GM21737 (cell line): ENCODE results near the gene PHPT1.
"Not testable (repeated sequence)": the region's sequence is repeated elsewhere in the genome, so short reads cannot be mapped to it uniquely, and the experiment has no call there.

ENCODE experiments used
- ATAC-seq: cut with Tn5 transposase; IDR thresholded peaks from one replicate; pipeline ENCODE4 v1.9.1; 2021; ENCODE audit warnings: mild to moderate bottlenecking, moderate library complexity; ENCODE audit not compliant: unreplicated experiment

The PHPT1 gene

DNA sequence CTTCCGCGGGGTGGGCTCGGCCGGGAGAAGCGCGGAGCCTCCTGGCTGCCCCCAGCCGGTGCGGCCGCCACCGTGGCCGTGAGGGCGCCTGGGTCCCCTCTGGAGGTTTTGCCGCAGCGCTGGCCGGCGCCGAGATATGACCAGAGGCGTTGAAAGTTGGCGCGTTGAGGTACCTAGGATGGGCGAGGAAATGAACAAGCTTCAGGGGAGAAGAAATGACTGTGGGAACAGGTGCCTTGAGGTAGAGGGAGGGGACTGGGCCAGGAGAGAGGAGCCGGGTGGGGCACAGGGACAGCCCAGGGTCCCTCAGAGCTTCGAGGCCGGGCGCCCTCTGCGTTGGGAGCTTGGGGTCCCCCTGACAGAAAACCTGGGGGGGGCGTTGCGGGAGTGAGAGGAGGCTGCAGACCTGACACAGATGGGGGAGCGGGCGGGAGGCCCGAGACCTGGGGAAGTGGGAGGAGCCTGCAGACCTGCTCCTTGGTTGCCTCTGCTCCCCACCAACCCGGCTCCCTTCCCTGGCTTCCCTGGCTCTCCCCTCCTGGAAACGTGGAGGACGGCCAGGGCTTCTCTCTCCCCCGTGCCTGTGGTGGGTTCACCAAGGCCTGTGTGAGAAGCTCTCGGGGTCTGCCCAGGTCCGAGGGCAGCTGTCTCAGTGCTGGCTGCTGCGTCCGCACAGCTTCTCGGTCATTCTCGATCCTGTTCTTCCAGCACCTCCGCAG, 27.2 kb upstream of the PHPT1 start:
- no peak for ATAC-seq

GRCh38 chr9:136823136-136824046, 25.8 kb upstream of the PHPT1 start:
- ATAC-seq, result no peak

DNA sequence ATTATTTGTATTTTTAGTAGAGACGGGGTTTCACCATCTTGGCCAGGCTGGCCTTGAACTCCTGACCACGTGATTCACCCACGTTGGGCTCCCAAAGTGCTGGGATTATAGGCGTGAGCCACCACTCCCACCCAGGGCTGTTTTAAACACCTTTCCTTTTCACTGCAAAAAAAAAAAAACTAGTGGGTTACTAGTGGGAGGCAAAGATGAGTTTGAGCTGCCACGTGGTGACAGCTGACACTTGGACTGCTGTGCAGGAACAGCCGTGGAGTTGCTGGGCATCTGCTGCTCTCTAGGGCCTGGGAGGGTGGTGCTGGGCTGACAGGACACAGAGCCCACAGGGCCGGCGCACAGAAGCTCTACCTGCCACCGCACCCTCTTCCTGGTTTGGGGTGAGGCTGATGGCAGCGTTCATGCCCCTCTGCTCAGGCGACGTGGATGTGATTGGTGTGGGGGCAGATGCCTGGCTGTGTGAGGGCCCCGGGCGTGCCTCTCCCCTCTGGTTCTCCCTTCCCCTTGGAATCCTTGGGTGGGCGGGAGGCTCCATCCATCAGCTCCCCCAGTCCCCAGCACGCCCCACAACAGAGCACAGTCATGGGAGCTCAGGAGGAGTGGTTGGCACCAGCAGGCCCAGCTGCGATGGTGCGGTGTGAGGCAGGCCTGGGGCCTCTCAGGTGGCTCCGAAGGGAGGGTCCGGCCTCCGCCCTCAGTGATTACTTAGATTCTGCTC, 24.5 kb upstream of the PHPT1 start:
- ATAC-seq, result no peak

GRCh38 chr9:136825295-136826187, 23.7 kb upstream of the PHPT1 start:
- ATAC-seq, result no peak

- ATAC-seq, result no peak
Measured at GRCh38 chr9:136826188-136826541, 23.0 kb upstream of the PHPT1 start.

GRCh38 chr9:136826703-136827582, 22.3 kb upstream of the PHPT1 start:
- ATAC-seq, result no peak

DNA sequence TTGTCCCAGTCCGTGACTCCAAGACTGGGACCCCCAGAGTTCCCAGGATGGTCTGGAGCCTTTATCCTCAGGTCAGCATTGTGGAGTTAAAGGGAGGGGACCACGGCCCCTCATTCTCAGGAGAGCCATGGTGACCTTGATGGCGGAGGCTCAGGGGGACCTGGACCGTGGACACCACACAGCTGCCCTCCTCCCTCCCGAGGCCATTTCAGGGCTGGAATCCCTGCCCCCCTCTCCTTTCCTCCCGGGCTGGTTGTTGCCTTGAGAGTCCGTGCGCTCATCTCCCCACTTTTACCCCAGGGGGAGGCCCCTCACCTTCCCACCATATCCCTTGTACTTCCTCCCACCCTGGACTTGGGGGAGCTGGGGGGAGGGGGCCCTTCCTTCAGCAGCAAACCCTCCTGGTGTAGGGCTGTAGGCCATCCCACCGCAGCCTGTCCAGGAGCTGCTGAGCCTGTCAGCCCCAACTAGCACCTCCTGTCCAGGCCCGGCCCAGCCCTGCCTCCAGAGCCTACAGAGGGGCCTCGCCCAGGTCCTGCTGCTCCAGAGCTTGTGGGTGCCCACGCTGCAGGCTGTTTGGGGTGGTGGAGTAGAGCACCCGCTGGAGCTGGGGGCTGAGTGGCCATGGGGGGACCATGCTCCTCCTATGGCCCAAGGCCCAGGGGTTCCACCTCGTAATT, 21.3 kb upstream of the PHPT1 start:
- no peak for ATAC-seq

DNA sequence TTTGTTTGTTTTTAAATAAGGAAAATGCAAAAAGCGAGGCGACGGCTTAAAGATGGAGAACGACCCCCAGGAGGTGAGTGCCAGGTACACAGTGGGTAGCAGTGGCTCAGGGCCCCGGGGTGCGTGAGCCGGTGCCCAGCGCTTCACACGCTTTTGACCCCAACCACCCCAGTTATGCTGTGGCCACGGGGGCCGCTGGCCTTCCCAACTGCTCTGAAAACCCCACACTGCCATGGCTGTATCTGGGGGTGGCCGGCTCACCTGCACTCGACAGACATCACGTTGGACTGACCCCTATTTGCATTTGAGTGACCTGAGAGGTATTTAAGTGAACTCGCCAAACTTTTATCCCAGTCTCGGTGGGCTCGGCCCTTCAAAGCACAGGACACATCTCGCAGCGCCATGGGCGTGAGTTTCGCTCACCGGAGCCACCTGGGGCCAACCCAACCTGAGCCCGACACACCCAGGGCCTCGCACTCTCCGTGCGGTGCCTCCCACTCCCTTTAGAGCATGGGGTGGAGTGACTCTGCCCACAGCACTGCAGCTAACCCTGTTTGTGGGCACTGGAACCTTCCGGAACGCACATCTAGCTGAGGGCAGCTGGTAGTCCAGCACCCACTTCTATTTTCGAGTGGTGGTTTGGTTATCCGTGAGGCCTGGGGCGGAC, 20.6 kb upstream of the PHPT1 start:
- no peak for ATAC-seq

DNA sequence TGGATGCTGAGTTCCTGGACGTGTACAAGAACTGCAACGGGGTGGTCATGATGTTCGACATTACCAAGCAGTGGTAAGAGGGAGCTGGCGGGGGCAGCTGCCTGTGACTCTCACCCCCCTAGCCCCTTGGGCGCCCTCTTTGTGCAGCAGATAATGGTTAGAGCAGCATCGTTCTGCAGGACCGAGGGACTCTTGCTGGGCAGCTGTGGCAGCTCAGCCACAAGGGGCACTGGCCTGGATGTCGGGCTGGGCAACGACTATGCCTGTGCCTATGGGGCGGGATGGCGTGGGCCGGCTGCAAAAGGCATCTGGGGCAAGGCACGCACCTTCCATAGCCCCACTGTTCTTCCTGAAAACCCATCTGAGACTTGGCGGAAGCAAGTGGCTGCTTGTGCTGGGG, 19.8 kb upstream of the PHPT1 start:
- ATAC-seq, result no peak

DNA sequence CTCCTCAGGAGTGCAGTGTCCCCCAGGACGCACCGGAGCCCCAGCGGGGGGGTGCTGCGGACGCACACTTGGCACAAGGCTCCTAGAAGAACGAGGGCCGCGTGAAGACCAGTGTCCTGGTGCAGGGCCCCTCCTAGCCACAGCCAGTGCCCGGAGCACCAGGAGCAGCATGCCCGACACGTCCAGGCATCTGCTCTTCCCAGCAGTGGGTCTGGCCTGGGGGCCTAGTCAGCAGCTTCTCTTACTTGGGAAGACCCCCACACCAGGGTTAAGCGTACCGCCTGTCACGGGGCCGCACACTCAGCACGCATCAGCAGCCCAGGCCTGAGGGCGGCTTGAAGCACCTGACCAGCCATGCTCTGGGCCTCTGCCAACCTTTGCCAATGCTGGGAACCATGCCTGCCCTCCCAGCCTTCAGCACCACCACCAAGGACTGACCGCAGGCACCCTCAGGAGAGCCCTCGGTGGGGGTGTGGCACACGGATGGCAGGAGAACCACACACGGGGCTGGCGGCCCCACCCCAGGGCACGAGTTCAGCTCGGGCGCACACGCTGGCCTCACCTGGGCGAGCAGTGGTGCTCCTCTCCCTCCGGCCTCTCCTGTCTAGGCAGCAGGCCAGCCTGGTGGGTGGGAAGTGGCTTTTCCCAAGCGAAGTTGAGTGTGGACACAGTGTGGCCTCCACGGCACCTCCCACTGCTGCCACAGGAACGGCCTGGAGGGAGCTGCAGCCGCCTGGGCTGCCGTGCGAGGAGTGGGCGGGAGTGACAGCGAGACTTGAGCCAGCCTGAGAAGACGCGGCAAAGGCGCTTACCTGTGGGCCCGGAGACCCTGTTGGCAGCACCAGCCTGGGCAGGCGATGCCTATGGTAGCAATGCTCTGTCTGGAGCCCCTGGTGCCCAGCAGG, 19.0 kb upstream of the PHPT1 start:
- ATAC-seq, result no peak

DNA sequence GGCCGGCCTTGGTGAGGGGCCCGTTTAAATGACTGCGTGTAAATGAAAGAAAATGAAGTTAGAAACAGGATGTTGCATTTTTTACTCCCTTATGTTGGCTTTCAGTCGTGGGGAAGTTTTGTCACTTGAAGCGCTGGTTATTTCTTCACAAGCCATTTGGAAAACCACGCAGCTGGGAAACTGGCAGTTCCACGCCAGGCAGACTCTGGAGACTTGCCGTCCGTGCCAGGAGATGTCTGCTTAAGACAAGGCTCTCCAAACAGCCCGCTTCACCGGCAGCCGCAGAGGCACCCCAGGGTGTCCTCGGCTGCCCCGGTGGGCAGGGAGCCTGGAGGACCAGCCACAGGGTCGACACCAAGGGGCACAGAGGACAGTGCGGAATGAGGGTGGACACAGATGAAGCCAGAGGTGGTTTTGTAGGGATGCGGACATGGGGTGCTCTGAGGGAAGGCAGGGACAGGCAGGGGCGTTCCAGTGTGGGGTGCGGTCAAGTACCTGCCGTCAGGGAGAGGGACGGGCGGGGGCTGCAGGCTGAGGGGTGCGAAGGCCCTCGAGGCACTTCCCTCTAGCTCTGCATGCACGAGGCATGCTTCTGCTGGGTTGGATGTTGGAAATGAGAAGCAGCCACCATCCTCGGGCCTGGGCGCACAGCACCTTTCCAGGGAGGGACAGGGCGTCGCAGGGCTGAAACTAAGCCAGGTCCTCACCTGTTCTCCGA, 18.0 kb upstream of the PHPT1 start:
- ATAC-seq, result no peak

DNA sequence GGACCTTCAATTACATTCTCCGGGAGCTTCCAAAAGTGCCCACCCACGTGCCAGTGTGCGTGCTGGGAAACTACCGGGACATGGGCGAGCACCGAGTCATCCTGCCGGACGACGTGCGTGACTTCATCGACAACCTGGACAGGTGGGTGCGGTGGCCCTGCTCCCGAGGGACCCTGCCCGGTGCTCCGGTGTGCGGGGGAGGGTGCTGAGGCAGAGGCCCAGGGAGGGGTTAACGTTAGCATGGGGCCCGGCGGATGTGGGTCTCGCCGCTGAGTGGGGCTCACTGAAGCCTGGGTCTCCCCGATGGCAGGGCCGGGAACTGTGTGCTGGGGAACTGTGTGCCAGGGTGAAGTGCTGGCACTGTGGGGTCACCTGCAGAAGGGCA, 17.5 kb upstream of the PHPT1 start:
- ATAC-seq, result no peak

GRCh38 chr9:136832581-136832980, 16.6 kb upstream of the PHPT1 start:
- ATAC-seq, result no peak

- not testable (repeated sequence) for ATAC-seq
Measured at GRCh38 chr9:136833381-136834048, 15.7 kb upstream of the PHPT1 start.

DNA sequence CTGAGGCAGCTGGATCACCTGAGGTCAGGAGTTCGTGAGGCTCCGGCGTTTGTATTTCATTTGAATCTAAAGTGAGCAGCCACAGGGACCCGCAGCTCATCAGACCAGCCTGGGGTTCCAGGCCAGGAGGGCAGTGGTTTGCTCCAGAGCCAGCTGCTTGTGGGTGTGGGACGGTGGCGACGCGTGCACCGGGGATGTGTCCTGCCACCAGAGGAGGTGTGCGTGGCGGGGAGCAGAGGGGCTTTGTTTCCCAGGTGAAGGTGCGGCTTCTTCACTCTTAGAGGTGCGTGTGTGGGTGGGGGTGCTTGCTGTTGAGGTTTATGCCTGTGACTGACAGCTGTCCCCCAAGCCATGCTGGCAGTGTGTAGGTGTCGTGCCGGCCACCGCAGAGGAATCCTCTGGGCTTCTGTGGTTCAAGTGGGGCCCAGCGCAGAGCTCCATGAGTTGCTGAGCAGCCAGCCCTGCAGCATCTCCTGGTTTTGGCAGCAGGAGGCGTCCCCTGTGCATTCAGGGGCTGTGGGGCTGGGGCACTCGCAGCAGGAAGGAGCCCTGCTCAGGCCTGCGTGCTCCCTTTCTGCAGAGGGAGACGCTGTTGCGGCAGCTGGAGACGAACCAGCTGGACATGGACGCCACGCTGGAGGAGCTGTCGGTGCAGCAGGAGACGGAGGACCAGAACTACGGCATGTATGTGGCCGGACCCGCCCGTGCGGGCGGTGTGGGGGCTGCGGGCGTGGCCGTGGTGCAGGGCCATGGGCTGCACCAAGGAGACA, 13.9 kb upstream of the PHPT1 start:
- ATAC-seq, result no peak
